Body of pancreas (tissue), 4 donors: ENCODE measurements around the gene FAM72D.
"Not testable (repeated sequence)": the region's sequence is repeated elsewhere in the genome, so short reads cannot be mapped to it uniquely, and the experiment has no call there.

Source experiments
- CTCF ChIP-seq, 7 experiments: fragments of 450-650 bp in 4 of 7; fragments of 200-600 bp in 3 of 7; sonication (generic) in 3 of 7; IDR thresholded peaks; one replicate each; pipeline ENCODE4 v1.5.1; 2016 to 2019; ENCODE audit warnings: antibody characterized with exemption in 7 of 7
- POLR2A ChIP-seq, 3 donors: fragments of 450-650 bp; IDR thresholded peaks; one replicate each; pipeline ENCODE4 v1.6.1; 2016; ENCODE audit warnings: antibody characterized with exemption in 3 of 3, mild to moderate bottlenecking in 2 of 3

- not testable (repeated sequence) for TF ChIP-seq CTCF, POLR2A (IDR thresholded peaks at IDR 0.05)
Observed at GRCh38 chr1:145055217-145055760, 40.5 kb upstream of the FAM72D start.
